Transverse colon (tissue), 3 donors: ENCODE results near the gene TEDC1.

ENCODE experiments used
- POLR2A ChIP-seq: fragments of 450-650 bp; IDR thresholded peaks from one replicate; pipeline ENCODE4 v1.6.1; 2016; ENCODE audit warnings: antibody characterized with exemption, mild to moderate bottlenecking, moderate library complexity
- TF ChIP-seq, protein P1 (sequence below), 5 experiments: fragments of 200-600 bp in 3 of 5; fragments of 450-650 bp in 2 of 5; sonication (generic) in 3 of 5; IDR thresholded peaks; 1 replicate in 2 of 5; 2 replicates in 3 of 5; pipeline ENCODE4 v1.5.1; 2016 to 2017; ENCODE audit warnings: antibody characterized with exemption in 5 of 5, inconsistent platforms in 3 of 5, mild to moderate bottlenecking in 2 of 5, moderate library complexity in 1 of 5

DNA sequence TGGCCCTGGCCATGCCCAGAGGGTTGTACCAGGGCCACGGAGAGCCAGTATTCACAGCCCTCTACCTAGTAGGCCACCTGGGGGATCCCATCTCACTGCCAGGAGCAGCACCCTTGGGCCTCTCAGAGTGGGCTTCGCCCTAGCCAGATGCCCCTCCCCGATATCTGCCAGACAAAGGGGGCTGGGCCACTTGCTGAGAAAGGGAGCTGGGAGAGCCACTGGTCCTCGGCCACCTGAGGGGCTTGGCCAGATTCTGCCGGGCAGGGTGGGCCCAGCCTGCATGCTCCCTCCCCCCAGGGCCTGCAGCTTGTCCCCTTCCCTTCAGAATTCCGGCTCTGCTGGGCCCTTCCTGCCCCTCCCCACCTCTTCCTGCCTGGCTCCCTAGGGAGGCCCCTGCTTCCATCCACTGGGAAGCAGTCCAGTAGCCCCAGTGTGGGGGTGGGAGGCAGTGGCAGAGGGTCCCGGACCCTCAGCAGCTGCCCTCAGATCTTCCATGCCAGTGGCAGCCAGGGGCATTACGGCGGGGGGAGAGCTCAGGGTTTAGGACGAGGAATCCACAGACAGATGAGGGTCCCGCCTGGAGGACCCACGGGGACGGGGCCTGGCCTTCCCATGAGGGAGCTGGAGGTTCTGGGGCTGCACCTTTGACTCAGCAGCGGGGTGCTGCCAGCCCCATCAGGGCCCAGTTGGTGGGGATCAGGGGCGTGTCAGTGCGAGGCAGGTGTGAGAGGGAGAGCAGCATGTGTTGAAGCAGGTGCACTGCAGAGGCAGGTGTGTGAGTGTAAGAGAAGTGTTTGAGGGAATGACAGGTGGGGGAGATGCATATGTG, 14.0 kb upstream of the TEDC1 start:
- TF ChIP-seq POLR2A: no peak
- TF ChIP-seq, protein P1, sequence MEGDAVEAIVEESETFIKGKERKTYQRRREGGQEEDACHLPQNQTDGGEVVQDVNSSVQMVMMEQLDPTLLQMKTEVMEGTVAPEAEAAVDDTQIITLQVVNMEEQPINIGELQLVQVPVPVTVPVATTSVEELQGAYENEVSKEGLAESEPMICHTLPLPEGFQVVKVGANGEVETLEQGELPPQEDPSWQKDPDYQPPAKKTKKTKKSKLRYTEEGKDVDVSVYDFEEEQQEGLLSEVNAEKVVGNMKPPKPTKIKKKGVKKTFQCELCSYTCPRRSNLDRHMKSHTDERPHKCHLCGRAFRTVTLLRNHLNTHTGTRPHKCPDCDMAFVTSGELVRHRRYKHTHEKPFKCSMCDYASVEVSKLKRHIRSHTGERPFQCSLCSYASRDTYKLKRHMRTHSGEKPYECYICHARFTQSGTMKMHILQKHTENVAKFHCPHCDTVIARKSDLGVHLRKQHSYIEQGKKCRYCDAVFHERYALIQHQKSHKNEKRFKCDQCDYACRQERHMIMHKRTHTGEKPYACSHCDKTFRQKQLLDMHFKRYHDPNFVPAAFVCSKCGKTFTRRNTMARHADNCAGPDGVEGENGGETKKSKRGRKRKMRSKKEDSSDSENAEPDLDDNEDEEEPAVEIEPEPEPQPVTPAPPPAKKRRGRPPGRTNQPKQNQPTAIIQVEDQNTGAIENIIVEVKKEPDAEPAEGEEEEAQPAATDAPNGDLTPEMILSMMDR (IDR thresholded peaks at IDR 0.05): no peak
